IMR-90 (cell line): ENCODE measurements around the gene GNB4. TPM values are rescaled to one million over a fixed set of nuclear protein-coding genes. Genes with fewer than 3 reads are reported as not detected.

Experiments
- ATAC-seq: fragments of 200-7000 bp; cut with Tn5 transposase; 2 replicates; pipeline ENCODE4 v1.9.1; 2020; ENCODE audit warnings: low read depth, mild to moderate bottlenecking, moderate library complexity
- BruUV-seq: library from RNA; stranded (reverse); fragments of 400-500 nt; replicated peaks from 2 replicates; lab custom pipeline; 2021; lab: Mats Ljungman, UMichigan
- CTCF ChIA-PET: fragments of 300-600 bp; formaldehyde crosslinking; extraction: SDS; loops from one replicate; lab custom pipeline; 2021; ENCODE audit warnings: antibody characterized with exemption; lab: Yijun Ruan, JAX
- POLR2A ChIA-PET: fragments of 300-600 bp; sonication (Branson Sonifier 250); formaldehyde crosslinking; loops from one replicate; lab custom pipeline; 2022; ENCODE audit warnings: antibody characterized with exemption; ENCODE audit not compliant: unreplicated experiment; lab: Charles Lee
- DNase-seq: peaks from one replicate; pipeline ENCODE4 v3.0.0; 2013
- H2AFZ ChIP-seq: replicated peaks from 2 replicates; pipeline ENCODE3; 2013; ENCODE audit warnings: low read length, mild to moderate bottlenecking; ENCODE audit not compliant: poor library complexity
- H2AK5ac ChIP-seq: 2 replicates; pipeline ENCODE4 v1.6.1; 2013; ENCODE audit warnings: low read depth, low read length, inconsistent platforms
- H2AK9ac ChIP-seq: replicated peaks from 2 replicates; pipeline ENCODE3; 2013; ENCODE audit warnings: mild to moderate bottlenecking, low read depth, low read length, moderate library complexity; ENCODE audit not compliant: poor library complexity
- H2BK120ac ChIP-seq: 2 replicates; pipeline ENCODE4 v1.6.1; 2013; ENCODE audit warnings: low read depth, low read length, inconsistent platforms
- H2BK15ac ChIP-seq: 3 replicates; pipeline ENCODE4 v1.6.1; 2013; ENCODE audit warnings: low read depth, low read length, inconsistent platforms
- H2BK20ac ChIP-seq: 2 replicates; pipeline ENCODE4 v1.6.1; 2013; ENCODE audit warnings: low read depth, mild to moderate bottlenecking, inconsistent platforms, low read length, moderate library complexity
- H2BK5ac ChIP-seq: 2 replicates; pipeline ENCODE4 v1.6.1; 2013; ENCODE audit warnings: mild to moderate bottlenecking, low read depth, low read length, inconsistent platforms; ENCODE audit not compliant: poor library complexity, severe bottlenecking
- H3K14ac ChIP-seq: replicated peaks from 2 replicates; pipeline ENCODE4 v1.6.1; 2013; ENCODE audit warnings: low read depth, low read length, inconsistent platforms
- H3K18ac ChIP-seq: 2 replicates; pipeline ENCODE4 v1.6.1; 2013; ENCODE audit warnings: low read depth, low read length, control low read depth
- H3K23ac ChIP-seq: 2 replicates; pipeline ENCODE4 v1.6.1; 2013; ENCODE audit warnings: low read depth, low read length, inconsistent platforms
- H3K27ac ChIP-seq: 2 replicates; pipeline ENCODE4 v1.5.1; 2013; ENCODE audit warnings: mild to moderate bottlenecking, control low read depth, low read length; ENCODE audit not compliant: insufficient read depth
- H3K27me3 ChIP-seq: 2 replicates; pipeline ENCODE4 v1.6.1; 2013; ENCODE audit warnings: low read length; ENCODE audit not compliant: control insufficient read depth, insufficient read depth
- H3K36me3 ChIP-seq: 2 replicates; pipeline ENCODE4 v1.6.1; 2013; ENCODE audit warnings: low read length, mixed read lengths; ENCODE audit not compliant: control insufficient read depth, insufficient read depth
- H3K4ac ChIP-seq: 2 replicates; pipeline ENCODE4 v1.6.1; 2013; ENCODE audit warnings: low read depth, low read length, inconsistent platforms
- H3K4me1 ChIP-seq: 2 replicates; pipeline ENCODE4 v1.6.1; 2013; ENCODE audit warnings: low read length, mixed read lengths; ENCODE audit not compliant: control insufficient read depth, insufficient read depth
- H3K4me2 ChIP-seq: 2 replicates; pipeline ENCODE4 v1.6.1; 2013; ENCODE audit warnings: low read depth, mild to moderate bottlenecking, control low read depth, low read length, moderate library complexity
- H3K4me3 ChIP-seq: 2 replicates; pipeline ENCODE4 v1.5.1; 2013; ENCODE audit warnings: low read depth, mild to moderate bottlenecking, control low read depth, low read length, moderate library complexity; ENCODE audit not compliant: insufficient read depth
- H3K56ac ChIP-seq: 2 replicates; pipeline ENCODE4 v1.6.1; 2013; ENCODE audit warnings: low read length, inconsistent platforms; ENCODE audit not compliant: insufficient read depth; ENCODE audit errors: extremely low read depth
- H3K79me1 ChIP-seq, 2 experiments: 2 replicates each; pipeline ENCODE4 v1.6.1; 2013; ENCODE audit warnings: low read length in 2 of 2, inconsistent platforms in 1 of 2, low read depth in 1 of 2
- H3K9ac ChIP-seq: 2 replicates; pipeline ENCODE4 v1.6.1; 2013; ENCODE audit warnings: low read depth, low read length, control low read depth
- H3K9me1 ChIP-seq: 2 replicates; pipeline ENCODE4 v1.6.1; 2013; ENCODE audit warnings: low read length, inconsistent platforms; ENCODE audit not compliant: insufficient read depth
- H3K9me3 ChIP-seq: 2 replicates; pipeline ENCODE4 v1.6.1; 2013; ENCODE audit warnings: low read length; ENCODE audit not compliant: control insufficient read depth, insufficient read depth
- H4K20me1 ChIP-seq: 2 replicates; pipeline ENCODE4 v1.6.1; 2013; ENCODE audit warnings: low read length, inconsistent platforms; ENCODE audit not compliant: insufficient read depth
- H4K5ac ChIP-seq: 2 replicates; pipeline ENCODE4 v1.6.1; 2013; ENCODE audit warnings: mild to moderate bottlenecking, low read depth, low read length, control low read depth
- H4K8ac ChIP-seq, 2 experiments: 2 replicates each; pipeline ENCODE4 v1.6.1; 2013; ENCODE audit warnings: low read depth in 2 of 2, low read length in 2 of 2, control low read depth in 1 of 2, inconsistent platforms in 1 of 2
- H4K91ac ChIP-seq: 2 replicates; pipeline ENCODE4 v1.6.1; 2013; ENCODE audit warnings: low read depth, low read length, inconsistent platforms; ENCODE audit not compliant: insufficient read depth
- BHLHE40 ChIP-seq: fragments of 150-350 bp; IDR thresholded peaks from 2 replicates; pipeline ENCODE4 v1.6.1; 2016; ENCODE audit warnings: mild to moderate bottlenecking, low read depth, low read length
- CHD1 ChIP-seq: IDR thresholded peaks from 2 replicates; pipeline ENCODE4 v1.6.1; 2012; ENCODE audit warnings: low read depth, low read length, improper control_type of control experiment
- CTCF ChIP-seq: conservative IDR thresholded peaks from 2 replicates; pipeline ENCODE4 v1.5.1; 2012; ENCODE audit warnings: mild to moderate bottlenecking, low read depth, low read length, improper control_type of control experiment
- FOS ChIP-seq: fragments of 150-350 bp; IDR thresholded peaks from 2 replicates; pipeline ENCODE4 v1.6.1; 2016; ENCODE audit warnings: low read depth, low read length
- MAZ ChIP-seq: IDR thresholded peaks from 2 replicates; pipeline ENCODE4 v1.6.1; 2012; ENCODE audit warnings: low read depth, mild to moderate bottlenecking, low read length, improper control_type of control experiment, moderate library complexity, borderline replicate concordance
- MXI1 ChIP-seq: IDR thresholded peaks from 2 replicates; pipeline ENCODE4 v1.6.1; 2012; ENCODE audit warnings: low read depth, mild to moderate bottlenecking, low read length, moderate library complexity, borderline replicate concordance
- POLR2A ChIP-seq: IDR thresholded peaks from 2 replicates; pipeline ENCODE4 v1.6.1; 2012; ENCODE audit warnings: mild to moderate bottlenecking, low read depth, low read length
- RAD21 ChIP-seq: IDR thresholded peaks from 2 replicates; pipeline ENCODE4 v1.6.1; 2012; ENCODE audit warnings: low read length, improper control_type of control experiment
- RCOR1 ChIP-seq: IDR thresholded peaks from 2 replicates; pipeline ENCODE4 v1.6.1; 2012; ENCODE audit warnings: mild to moderate bottlenecking, low read length, improper control_type of control experiment; ENCODE audit not compliant: insufficient replicate concordance
- RFX5 ChIP-seq: IDR thresholded peaks from 2 replicates; pipeline ENCODE4 v1.8.0; 2012; ENCODE audit warnings: low read depth, mild to moderate bottlenecking, low read length, moderate library complexity
- SMC3 ChIP-seq: fragments of 150-350 bp; IDR thresholded peaks from 2 replicates; pipeline ENCODE4 v1.6.1; 2016; ENCODE audit warnings: low read depth, mild to moderate bottlenecking, antibody characterized with exemption, low read length, moderate library complexity
- WGBS, 2 experiments: methylation state at CpG; one replicate each; pipeline versions ENCODE4 v1.1.5 to v1.1.7; 2013; ENCODE audit warnings: missing lambda C conversion rate in 2 of 2; ENCODE audit not compliant: insufficient read length in 1 of 2; ENCODE audit errors: extremely low coverage in 2 of 2; 5-methylcytosine and 5-hydroxymethylcytosine counted together
- dilution Hi-C: fragments of 300-500 bp; cut with HindIII; formaldehyde crosslinking; loops from one replicate; pipeline ENCODE4 v1.14.3; 2018; ENCODE audit warnings: low sequenced_read_pairs; ENCODE audit not compliant: unreplicated experiment
- in situ Hi-C: fragments of 300-500 bp; cut with MboI; formaldehyde crosslinking; loops from 3 replicates; pipeline ENCODE4 v1.14.3; 2019; ENCODE audit warnings: low sequenced_read_pairs, inconsistent platforms, mixed read lengths
- intact Hi-C: fragments of 100-400 bp; cut with micrococcal nuclease; formaldehyde crosslinking; loops from 2 replicates; pipeline ENCODE4 v1.10.0; 2022
- polyA plus RNA-seq, 3 experiments: library from polyadenylated mRNA; depleted of rRNA; stranded (reverse); fragments of >200 nt; gene quantifications; 2 replicates each; pipeline ENCODE4 v1.2.3, GENCODE V29; 2012; ENCODE audit warnings: low replicate concordance in 1 of 3
- total RNA-seq: library from RNA; depleted of rRNA; stranded (reverse); fragments of >200 nt; gene quantifications from 2 replicates; pipeline ENCODE4 v1.2.3, GENCODE V29; 2012
- TF ChIP-seq, protein P1 (sequence below): fragments of 150-350 bp; IDR thresholded peaks from 2 replicates; pipeline ENCODE4 v1.6.1; 2017; ENCODE audit warnings: mild to moderate bottlenecking, antibody characterized with exemption, low read length, low read depth

The GNB4 gene
- total and polyA plus RNA-seq, 2 of the 4 experiments (the other 2 are of a cell fraction): 22.1 to 112 TPM

DNA sequence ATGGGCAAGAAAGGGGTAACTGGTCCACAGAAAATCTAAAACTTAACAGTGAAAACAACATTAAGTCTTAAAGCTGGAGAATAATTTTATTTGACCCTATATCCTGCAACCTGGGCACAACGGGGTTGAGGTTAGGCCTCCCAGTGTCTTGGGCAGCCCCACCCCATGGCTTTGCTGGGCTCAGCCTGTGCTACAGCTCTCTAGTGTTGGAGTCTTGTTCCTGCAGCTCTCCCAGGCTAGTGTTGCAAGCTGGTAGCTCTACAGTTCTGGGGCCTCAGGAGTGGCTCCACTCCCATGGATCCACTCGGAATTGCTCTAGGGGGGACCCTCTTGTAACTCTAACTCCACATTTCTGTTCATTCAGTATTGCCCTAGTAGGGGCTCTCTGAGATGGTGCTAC is 24.9 kb upstream of the GNB4 start:
- ChIA-PET CTCF (interaction anchor here (0.5 kb wide), 1 partner anchor 80 kb away, joined by 3 read pairs; no protein-coding TSS in a partner anchor), POLR2A (no interaction called here)
- H3K23ac ChIP-seq: no peak overlapping the region
- TF ChIP-seq CHD1 (no peak), POLR2A (no peak), RFX5 (no peak), BHLHE40 (no peak), FOS (no peak), SMC3 (no peak), MAZ (no peak), MXI1 (no peak), RAD21 (no peak), CTCF (no peak), RCOR1 (no peak)
- TF ChIP-seq, protein P1, sequence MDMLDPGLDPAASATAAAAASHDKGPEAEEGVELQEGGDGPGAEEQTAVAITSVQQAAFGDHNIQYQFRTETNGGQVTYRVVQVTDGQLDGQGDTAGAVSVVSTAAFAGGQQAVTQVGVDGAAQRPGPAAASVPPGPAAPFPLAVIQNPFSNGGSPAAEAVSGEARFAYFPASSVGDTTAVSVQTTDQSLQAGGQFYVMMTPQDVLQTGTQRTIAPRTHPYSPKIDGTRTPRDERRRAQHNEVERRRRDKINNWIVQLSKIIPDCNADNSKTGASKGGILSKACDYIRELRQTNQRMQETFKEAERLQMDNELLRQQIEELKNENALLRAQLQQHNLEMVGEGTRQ: no peak
- no peaks in the 10 kb centered on the region for H3K36me3 ChIP-seq
- WGBS, 2 experiments: 100% methylated on average over 1 of the region's 2 CpGs; no CpG with 5 or more reads in 1 of the 2 experiments
- no peaks in the 10 kb centered on the region for H3K9me1 ChIP-seq
- no peaks in the 10 kb centered on the region for H3K27me3 ChIP-seq
- H3K9ac ChIP-seq: no peak overlapping the region
- no peak overlapping the region for H3K4me2 ChIP-seq
- H4K8ac ChIP-seq: no peak overlapping the region
- H2AK5ac ChIP-seq: no peak overlapping the region
- no peak overlapping the region for H3K18ac ChIP-seq
- no peak overlapping the region for H3K56ac ChIP-seq
- no peak overlapping the region for H3K4me3 ChIP-seq
- no peak overlapping the region for H2BK20ac ChIP-seq
- H2BK120ac ChIP-seq: no peak overlapping the region
- no peak overlapping the region for H2BK5ac ChIP-seq
- no peaks in the 10 kb centered on the region for H4K20me1 ChIP-seq
- in situ Hi-C loops: no loop called here
- H3K14ac ChIP-seq: no peak overlapping the region
- H4K91ac ChIP-seq: no peak overlapping the region
- no peak overlapping the region for H2AFZ ChIP-seq
- no peaks in the 10 kb centered on the region for H3K4me1 ChIP-seq
- H3K4ac ChIP-seq: no peak overlapping the region
- no peak overlapping the region for H2AK9ac ChIP-seq
- no peak for ATAC-seq
- no peaks in the 10 kb centered on the region for H3K79me1 ChIP-seq
- no peak overlapping the region for H2BK15ac ChIP-seq
- DNase-seq: no peak
- no peak overlapping the region for H3K27ac ChIP-seq
- H3K9me3 ChIP-seq: no peaks in the 10 kb centered on the region
- no peak overlapping the region for H4K5ac ChIP-seq
- BruUV-seq: no TSS peak
- intact Hi-C loops: no loop called here
- dilution Hi-C loops: no loop called here
